ENCODE measurements around the gene SPTBN4. TPM values are rescaled to one million over a fixed set of nuclear protein-coding genes. Genes with fewer than 3 reads are reported as not detected.

The SPTBN4 gene
- total RNA-seq, 1 experiment from 2014 or later: 0.82 TPM

DNA sequence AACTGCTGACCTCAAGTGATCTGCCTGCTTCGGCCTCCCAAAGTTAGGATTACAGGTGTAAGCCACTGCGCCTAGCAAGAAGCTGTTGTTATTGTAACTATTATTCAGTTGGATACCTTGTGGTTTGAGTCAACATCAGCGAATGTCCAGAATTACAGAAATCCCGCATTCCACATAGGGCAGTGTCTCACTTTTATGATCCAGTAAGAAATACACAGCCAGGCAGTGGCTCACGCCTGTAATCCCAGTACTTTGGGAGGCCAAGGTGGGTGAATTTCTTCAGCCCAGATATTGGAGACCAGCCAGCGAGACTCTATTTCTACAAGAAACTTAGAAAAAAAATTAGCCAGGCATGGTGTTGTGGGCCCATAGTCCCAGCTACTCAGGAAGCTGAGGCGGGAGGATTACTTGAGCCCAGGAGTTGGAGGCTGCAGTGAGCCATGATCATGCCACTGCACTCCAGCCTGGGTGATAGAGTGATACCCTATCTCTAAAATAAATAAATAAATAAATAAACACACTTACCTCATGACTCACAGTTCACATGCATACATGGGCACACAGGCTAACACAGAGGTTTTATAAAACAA is 43.8 kb downstream of the SPTBN4 start:
- CTCF ChIA-PET: no interaction called here
- H3K27me3 Mint-ChIP-seq (ENCODE audit: insufficient read depth, unreplicated experiment): peaks cover 13% of the 10 kb centered on the region

GRCh38 chr19:40511487-40511886 is 44.7 kb downstream of the SPTBN4 start:
- H3K9me3 ChIP-seq: no peaks in the 10 kb centered on the region
- BruUV-seq (replicated peaks): no TSS peak
- H3K4me1 Mint-ChIP-seq (ENCODE audit: low read depth, unreplicated experiment): no peaks in the 10 kb centered on the region
- DNase-seq: no peak
- peaks cover 13% of the 10 kb centered on the region for H3K27me3 Mint-ChIP-seq (ENCODE audit: insufficient read depth, unreplicated experiment)
- H3K36me3 Mint-ChIP-seq (ENCODE audit: insufficient read depth, unreplicated experiment): no peaks in the 10 kb centered on the region
- intact Hi-C loops (cut with micrococcal nuclease; ENCODE audit: unreplicated experiment): no loop called here
- ChIA-PET POLR2A (no interaction called here), CTCF (no interaction called here)
- H3K4me1 ChIP-seq: no peaks in the 10 kb centered on the region
- no peak overlapping the region for H3K4me3 Mint-ChIP-seq (ENCODE audit: unreplicated experiment)
- H3K4me3 ChIP-seq (ENCODE audit: low read depth, low read length): no peak overlapping the region
- H3K27me3 ChIP-seq (replicated peaks; ENCODE audit: control insufficient read depth, insufficient read depth, low read length): no peaks in the 10 kb centered on the region
- no peak for TF ChIP-seq CTCF (IDR thresholded peaks at IDR 0.05; ENCODE audit: insufficient read depth in 1 of 2, low read depth in 1 of 2, low read length in 1 of 2, severe bottlenecking in 1 of 2, unreplicated experiment in 1 of 2)
- H3K27ac Mint-ChIP-seq (ENCODE audit: unreplicated experiment): no peak overlapping the region
- H3K36me3 ChIP-seq (ENCODE audit: control insufficient read depth, insufficient read depth, low read length): no peaks in the 10 kb centered on the region
- no peaks in the 10 kb centered on the region for H3K9me3 Mint-ChIP-seq (ENCODE audit: unreplicated experiment)

More for the DNA sequence above, 43.8 kb downstream of the SPTBN4 start:
- Mint-ChIP-seq H3K9me3 (ENCODE audit: unreplicated experiment) (no peaks in the 10 kb centered on the region), H3K27ac (ENCODE audit: unreplicated experiment) (no peak overlapping the region), H3K4me3 (ENCODE audit: unreplicated experiment) (no peak overlapping the region), H3K4me1 (ENCODE audit: low read depth, unreplicated experiment) (no peaks in the 10 kb centered on the region), H3K36me3 (ENCODE audit: insufficient read depth, unreplicated experiment) (no peaks in the 10 kb centered on the region)
- intact Hi-C loops (cut with micrococcal nuclease; ENCODE audit: unreplicated experiment): no loop called here
- no peak for DNase-seq
- no peak overlapping the region for H3K4me3 ChIP-seq (ENCODE audit: low read depth, low read length)
- no peaks in the 10 kb centered on the region for H3K36me3 ChIP-seq (ENCODE audit: control insufficient read depth, insufficient read depth, low read length)
- TF ChIP-seq CTCF (IDR thresholded peaks at IDR 0.05; ENCODE audit: insufficient read depth in 1 of 2, low read depth in 1 of 2, low read length in 1 of 2, severe bottlenecking in 1 of 2, unreplicated experiment in 1 of 2): no peak
- POLR2A ChIA-PET: no interaction called here
- H3K27me3 ChIP-seq (replicated peaks; ENCODE audit: control insufficient read depth, insufficient read depth, low read length): no peaks in the 10 kb centered on the region
- no TSS peak for BruUV-seq (replicated peaks)
- H3K4me1 ChIP-seq: no peaks in the 10 kb centered on the region
- H3K9me3 ChIP-seq: no peaks in the 10 kb centered on the region

DNA sequence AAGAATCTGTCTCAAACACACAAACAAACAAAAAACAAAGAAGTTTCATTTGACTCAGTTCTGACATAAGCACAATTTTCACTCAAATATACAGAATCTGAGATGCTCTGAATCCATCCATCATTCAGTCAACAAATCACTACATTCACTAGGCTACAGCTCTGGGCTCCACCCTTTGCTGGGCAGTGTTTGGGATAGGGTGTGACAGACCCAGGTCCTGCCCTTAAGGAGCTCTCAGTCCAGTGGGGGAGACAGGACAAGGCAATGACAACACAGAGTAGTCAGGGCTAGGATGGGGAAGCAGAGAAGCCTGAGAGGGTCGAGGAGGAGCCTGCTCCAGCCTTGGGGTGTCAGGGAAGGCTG is 45.3 kb downstream of the SPTBN4 start:
- CTCF ChIA-PET: interaction anchor here (0.5 to 1.2 kb wide), 2 partner anchors 82 to 207 kb away, joined by 4 to 5 read pairs; no protein-coding TSS in a partner anchor
- H3K4me1 ChIP-seq: no peaks in the 10 kb centered on the region
- intact Hi-C loops (cut with micrococcal nuclease; ENCODE audit: unreplicated experiment): no loop called here
- Mint-ChIP-seq H3K9me3 (ENCODE audit: unreplicated experiment) (no peaks in the 10 kb centered on the region), H3K27me3 (ENCODE audit: insufficient read depth, unreplicated experiment) (peaks cover 16% of the 10 kb centered on the region), H3K36me3 (ENCODE audit: insufficient read depth, unreplicated experiment) (no peaks in the 10 kb centered on the region), H3K4me3 (ENCODE audit: unreplicated experiment) (peak overlapping the region; percentile 58), H3K4me1 (ENCODE audit: low read depth, unreplicated experiment) (no peaks in the 10 kb centered on the region), H3K27ac (ENCODE audit: unreplicated experiment) (no peak overlapping the region)
- H3K9me3 ChIP-seq: no peaks in the 10 kb centered on the region
- no TSS peak for BruUV-seq (replicated peaks)
- no peak for DNase-seq
- no peaks in the 10 kb centered on the region for H3K36me3 ChIP-seq (ENCODE audit: control insufficient read depth, insufficient read depth, low read length)
- TF ChIP-seq CTCF (IDR thresholded peaks at IDR 0.05; ENCODE audit: insufficient read depth in 1 of 2, low read depth in 1 of 2, low read length in 1 of 2, severe bottlenecking in 1 of 2, unreplicated experiment in 1 of 2): no peak
- H3K27me3 ChIP-seq (replicated peaks; ENCODE audit: control insufficient read depth, insufficient read depth, low read length): no peaks in the 10 kb centered on the region
- POLR2A ChIA-PET: no interaction called here
- 0 out of 2 replicates have a peak overlapping the region, but pooled peaks have one; percentile 12 for H3K4me3 ChIP-seq (ENCODE audit: low read depth, low read length)
